Activated T-cell treated with anti-CD3 and anti-CD28 coated beads, Interleukin-2, amount 50 U/mL, for 24 hours (primary cell): Measurements from ENCODE around the gene CLASP1.
"Not testable (repeated sequence)": the region's sequence is repeated elsewhere in the genome, so short reads cannot be mapped to it uniquely, and the experiment has no call there.

ENCODE experiments used
- DNase-seq: peaks from one replicate; pipeline ENCODE4 v3.0.0-alpha.2; 2020
- H3K27ac Mint-ChIP-seq: 2 replicates; pipeline ENCODE4 v1.8.0; 2020; ENCODE audit warnings: mild to moderate bottlenecking, mixed read lengths
- H3K27me3 Mint-ChIP-seq: 2 replicates; pipeline ENCODE4 v1.8.0; 2020; ENCODE audit warnings: mixed read lengths
- H3K36me3 Mint-ChIP-seq: 2 replicates; pipeline ENCODE4 v1.8.0; 2020; ENCODE audit warnings: low read depth, mixed read lengths
- H3K4me1 Mint-ChIP-seq: 2 replicates; pipeline ENCODE4 v1.8.0; 2020; ENCODE audit warnings: low read depth, mixed read lengths
- H3K4me3 Mint-ChIP-seq: 2 replicates; pipeline ENCODE4 v1.8.0; 2020; ENCODE audit warnings: mild to moderate bottlenecking, moderate library complexity, mixed read lengths
- H3K9me3 Mint-ChIP-seq: 2 replicates; pipeline ENCODE4 v1.8.0; 2020; ENCODE audit warnings: mixed read lengths

The CLASP1 gene

DNA sequence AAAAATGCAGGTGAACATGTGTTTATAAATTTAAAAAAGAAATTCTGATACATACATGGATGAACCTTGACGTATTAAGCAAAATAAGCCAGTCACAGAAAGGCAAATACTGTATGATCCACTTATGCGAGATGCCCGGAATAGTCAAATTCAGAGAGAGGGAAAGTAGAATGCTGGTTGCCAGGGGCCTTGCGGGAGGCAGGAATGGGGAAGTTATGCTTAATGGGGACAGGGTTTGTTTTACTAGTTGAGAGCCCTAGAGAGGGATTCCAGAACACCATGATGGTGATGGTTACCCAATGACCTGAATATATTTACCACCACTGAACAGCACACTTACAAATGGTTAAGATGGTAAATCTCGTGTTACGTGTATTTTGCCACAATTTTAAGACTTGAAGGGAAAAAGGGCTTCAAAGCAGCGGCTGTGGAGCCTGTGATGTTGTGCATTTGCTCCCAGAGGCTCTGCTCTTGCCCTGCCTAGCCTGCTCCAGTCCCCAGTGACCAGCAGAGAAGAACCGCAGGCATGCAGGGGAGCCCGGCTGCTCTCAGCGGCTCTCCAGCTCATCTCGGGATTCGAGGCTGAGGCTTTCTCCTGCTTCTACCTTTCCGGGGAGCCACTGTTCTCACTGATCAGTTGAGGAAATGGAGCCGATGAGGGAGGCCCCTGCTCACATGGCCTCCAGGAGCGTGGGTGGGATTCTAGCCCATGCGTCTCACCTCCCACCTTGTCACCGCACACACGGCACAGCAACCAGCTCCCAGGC is 312.6 kb downstream of the CLASP1 start:
- Mint-ChIP-seq H3K27ac (no peak overlapping the region), H3K4me3 (no peak overlapping the region), H3K27me3 (no peaks in the 10 kb centered on the region), H3K9me3 (no peaks in the 10 kb centered on the region), H3K4me1 (no peaks in the 10 kb centered on the region), H3K36me3 (peaks cover 45% of the 10 kb centered on the region)
- no peak for DNase-seq

DNA sequence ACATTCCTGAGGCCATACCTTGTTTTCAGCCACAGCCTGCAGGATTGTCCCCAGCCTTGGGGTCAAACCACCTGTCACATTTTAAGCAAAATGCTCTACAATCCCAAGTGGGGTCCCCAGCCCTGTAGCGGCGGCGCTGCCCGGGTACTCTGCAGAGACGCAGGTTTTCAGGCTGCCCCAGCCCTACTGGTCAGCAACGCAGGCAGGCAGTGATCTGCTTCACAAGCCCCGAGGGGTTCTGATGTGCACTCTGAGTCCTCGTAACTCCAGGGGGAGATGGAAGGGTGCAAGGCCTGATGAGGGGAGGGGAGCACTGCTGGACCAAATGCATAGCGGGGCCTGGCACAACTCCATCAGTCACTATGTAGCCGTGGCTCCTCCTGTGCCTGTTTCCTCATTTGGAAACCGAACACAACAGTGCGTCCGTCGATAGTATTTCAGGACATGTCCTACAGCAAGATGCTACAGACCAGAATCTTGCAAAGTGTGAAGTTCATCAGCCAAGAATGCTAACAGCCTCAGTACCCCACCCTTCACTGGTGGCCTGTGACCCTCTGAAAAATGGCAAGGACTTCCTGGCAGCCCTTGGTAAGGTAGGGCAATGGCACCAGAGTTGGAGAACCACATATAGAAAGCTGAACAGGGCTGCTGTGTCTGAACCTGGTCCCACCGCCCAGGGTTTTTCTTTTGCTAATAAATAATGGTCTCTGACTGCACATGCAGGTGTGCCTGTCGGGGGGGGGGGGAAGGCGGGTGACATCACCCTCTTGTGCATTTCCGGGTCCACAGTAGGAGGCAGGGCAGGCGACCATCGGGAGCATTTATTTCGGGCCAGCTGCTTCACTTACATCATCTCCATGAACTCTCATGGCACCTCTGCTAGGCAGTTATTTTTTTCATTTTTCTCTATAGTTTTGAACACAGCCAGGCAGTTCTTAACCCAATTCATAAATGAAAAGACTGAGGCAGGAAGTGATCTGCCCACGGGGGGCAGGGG is 313.7 kb downstream of the CLASP1 start:
- no peaks in the 10 kb centered on the region for H3K4me1 Mint-ChIP-seq
- H3K36me3 Mint-ChIP-seq: peaks cover 34% of the 10 kb centered on the region
- peaks cover 3% of the 10 kb centered on the region for H3K27me3 Mint-ChIP-seq
- H3K4me3 Mint-ChIP-seq: no peak overlapping the region
- no peaks in the 10 kb centered on the region for H3K9me3 Mint-ChIP-seq
- DNase-seq: no peak
- H3K27ac Mint-ChIP-seq: no peak overlapping the region

DNA sequence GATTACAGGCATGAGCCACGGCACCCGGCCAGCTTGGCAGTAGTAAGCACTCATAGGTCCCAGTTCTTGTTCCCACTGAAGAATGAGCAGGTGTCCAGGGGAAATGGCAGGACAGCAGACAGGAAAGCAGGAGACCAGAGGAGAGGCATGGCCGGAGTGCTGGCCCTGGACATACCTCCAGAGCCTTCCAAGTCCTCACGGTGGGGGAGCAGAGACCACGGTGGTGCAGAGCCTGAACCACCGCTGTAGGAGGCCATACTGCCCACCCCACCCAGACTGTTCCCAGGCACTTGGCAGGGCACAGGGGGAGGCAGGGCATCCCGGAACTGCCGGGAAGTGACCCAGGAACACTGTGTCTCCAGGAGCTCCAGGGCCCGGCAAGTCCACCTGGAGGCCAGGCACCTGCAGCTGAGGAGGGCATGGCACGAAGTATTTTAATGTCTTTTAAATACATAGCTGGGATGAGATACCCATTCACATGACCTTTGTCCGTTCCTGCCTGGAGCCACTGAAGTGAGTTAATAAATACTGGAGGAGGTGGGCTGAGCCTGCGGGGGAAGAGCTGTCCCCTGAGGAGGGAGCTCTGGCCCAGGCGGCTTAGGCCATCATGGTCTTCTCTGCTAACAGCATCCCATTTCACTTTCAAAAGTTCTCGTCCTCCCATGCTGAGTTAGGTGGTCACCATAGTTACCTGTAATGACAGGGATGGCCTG is 314.5 kb downstream of the CLASP1 start:
- Mint-ChIP-seq H3K4me1 (no peaks in the 10 kb centered on the region), H3K27ac (peak overlapping the region; percentile 23), H3K9me3 (no peaks in the 10 kb centered on the region), H3K36me3 (peaks cover 25% of the 10 kb centered on the region), H3K4me3 (no peak overlapping the region), H3K27me3 (peaks cover 5% of the 10 kb centered on the region)
- no peak for DNase-seq

DNA sequence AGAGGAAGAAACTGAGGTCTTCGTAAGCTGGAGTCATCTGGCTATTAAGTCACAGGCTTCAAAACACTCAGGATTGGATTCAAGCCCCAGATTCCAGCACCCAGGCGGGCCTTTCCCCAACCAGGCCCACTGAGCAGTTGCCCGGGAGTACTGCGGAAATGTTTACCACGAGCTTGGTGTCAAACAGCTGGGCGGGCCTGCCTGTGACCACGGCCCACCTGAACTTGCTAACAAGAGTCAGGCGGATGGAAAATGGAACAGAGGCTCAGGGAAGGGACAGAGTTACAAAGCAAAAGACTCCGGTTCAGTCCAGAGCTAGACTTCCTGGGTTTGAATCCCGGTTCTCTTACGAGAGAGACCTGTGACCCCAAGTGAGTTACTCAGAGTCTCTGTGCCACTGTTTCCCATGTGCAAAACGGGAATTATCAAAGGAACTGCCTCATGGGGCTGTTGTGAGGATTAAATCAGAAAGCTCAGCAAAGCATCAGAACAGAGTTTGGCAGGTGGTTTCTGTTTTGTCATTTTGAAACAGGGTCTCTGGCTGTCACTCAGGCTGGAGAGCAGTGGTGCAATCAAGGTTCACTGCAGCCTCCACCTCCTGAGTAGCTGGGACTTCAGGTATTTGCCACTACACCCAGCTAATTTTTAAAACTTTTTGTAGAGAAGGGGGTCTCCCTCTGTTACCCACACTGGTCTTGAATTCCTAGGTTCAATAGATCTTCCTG is 315.3 kb downstream of the CLASP1 start:
- DNase-seq: no peak
- H3K36me3 Mint-ChIP-seq: peaks cover 18% of the 10 kb centered on the region
- no peaks in the 10 kb centered on the region for H3K9me3 Mint-ChIP-seq
- no peaks in the 10 kb centered on the region for H3K4me1 Mint-ChIP-seq
- H3K4me3 Mint-ChIP-seq: no peak overlapping the region
- H3K27me3 Mint-ChIP-seq: peaks cover 9% of the 10 kb centered on the region
- peak overlapping the region; percentile 23 for H3K27ac Mint-ChIP-seq

DNA sequence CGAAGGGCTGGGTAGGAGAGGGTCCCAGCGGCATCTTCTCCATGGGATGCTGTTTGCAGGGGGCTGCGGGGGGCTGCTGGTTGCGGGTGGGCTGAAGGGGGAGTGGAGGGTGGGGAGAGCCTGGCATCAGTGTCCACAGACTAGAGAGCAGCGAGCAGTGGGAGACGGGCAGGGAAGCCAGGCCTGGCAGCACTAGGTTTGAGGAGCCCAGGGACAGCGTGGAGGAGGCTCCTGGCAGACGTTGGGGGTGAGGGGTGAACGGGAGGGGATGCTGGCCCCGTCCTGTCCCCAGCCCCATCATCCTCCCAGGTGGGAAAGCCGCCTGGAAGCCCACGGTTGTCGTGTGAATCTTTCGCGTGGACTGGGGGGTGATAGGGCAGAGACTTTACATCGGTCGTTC is 316.0 kb downstream of the CLASP1 start:
- no peak overlapping the region for H3K4me3 Mint-ChIP-seq
- H3K9me3 Mint-ChIP-seq: no peaks in the 10 kb centered on the region
- H3K27ac Mint-ChIP-seq: no peak overlapping the region
- peaks cover 9% of the 10 kb centered on the region for H3K27me3 Mint-ChIP-seq
- H3K36me3 Mint-ChIP-seq: peaks cover 10% of the 10 kb centered on the region
- no peaks in the 10 kb centered on the region for H3K4me1 Mint-ChIP-seq
- DNase-seq: no peak

DNA sequence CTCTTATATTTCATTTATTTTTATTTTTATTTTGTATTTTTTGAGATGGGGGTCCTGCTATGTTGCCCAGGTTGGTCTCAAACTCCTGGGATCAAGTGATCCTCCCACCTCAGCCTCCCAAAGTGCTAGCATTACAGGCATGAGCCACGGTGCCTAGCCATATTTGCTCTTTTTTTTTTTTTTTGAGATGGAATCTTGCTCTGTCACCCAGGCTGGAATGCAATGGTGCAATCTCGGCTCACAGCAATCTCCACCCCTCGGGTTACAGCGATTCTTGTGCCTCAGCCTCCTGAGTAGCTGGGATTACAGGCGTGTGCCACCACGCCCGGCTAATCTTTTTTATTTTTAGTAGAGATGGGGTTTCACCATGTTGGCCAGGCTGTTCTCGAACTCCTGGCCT is 317.9 kb downstream of the CLASP1 start:
- H3K4me1 Mint-ChIP-seq, H3K27ac Mint-ChIP-seq, H3K27me3 Mint-ChIP-seq, DNase-seq, H3K9me3 Mint-ChIP-seq, H3K4me3 Mint-ChIP-seq, H3K36me3 Mint-ChIP-seq: not testable (repeated sequence)

DNA sequence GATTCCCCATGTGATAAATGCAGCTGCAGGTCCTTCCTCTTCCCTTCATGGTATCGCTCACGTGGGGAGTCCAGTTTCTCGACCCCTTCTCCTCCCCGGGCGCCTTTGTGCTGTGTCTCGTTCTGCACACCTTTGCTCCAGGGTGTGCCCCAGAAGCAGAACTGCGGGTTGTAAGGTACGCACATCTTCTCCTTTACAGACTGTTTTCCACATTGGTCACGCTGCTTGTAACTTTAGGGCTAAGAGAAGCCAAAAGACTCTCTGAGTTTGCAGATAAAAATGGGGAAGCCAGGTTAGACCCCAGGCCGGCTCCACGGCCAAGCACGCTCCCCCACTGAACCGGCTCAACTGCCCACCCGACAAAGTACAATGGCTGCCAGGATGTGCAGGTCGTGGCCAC is 318.3 kb downstream of the CLASP1 start:
- Mint-ChIP-seq H3K4me1 (no peaks in the 10 kb centered on the region), H3K36me3 (no peaks in the 10 kb centered on the region), H3K4me3 (no peak overlapping the region), H3K27ac (peak overlapping the region; percentile 11), H3K27me3 (peaks cover 9% of the 10 kb centered on the region), H3K9me3 (no peaks in the 10 kb centered on the region)
- no peak for DNase-seq

DNA sequence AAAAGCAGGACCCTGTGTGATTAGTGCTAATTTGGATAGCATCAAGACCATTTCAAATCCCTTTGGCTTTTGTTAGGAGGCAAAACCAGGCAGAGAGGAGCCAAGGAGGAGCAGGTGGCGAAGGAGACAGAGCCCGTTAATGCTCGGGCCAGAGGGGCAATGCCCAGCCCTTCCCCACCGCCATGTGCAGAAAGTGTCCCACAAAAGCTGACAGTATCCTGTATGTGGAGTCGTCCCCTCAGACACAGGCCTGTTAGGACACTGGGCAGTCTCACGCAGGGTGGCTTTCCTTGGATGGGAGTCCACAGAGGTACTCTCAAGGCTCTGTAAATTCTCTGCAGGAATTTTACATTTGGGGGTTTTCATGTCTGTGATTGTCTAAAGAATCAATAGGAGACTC is 319.5 kb downstream of the CLASP1 start:
- no peaks in the 10 kb centered on the region for H3K4me1 Mint-ChIP-seq
- H3K36me3 Mint-ChIP-seq: no peaks in the 10 kb centered on the region

DNA sequence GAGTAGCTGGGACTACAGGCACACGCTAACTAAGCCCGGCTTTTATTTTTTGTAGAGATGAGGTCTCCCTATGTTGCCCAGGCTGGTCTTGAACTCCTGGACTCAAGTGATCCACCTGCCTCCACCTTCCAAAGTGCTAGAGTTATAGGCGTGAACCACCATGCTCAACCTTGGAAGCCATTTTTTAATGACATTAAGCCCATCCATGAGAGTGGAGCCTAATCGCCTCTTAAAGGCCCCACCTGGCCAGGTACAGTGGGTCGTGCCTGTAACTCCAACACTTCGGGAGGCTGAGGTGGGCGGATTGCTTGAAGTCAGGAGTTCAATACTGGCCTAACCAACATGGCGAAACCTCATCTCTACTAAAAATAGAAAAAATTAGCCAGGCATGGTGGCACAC is 322.6 kb downstream of the CLASP1 start:
- DNase-seq: no peak
- no peaks in the 10 kb centered on the region for H3K4me1 Mint-ChIP-seq
- no peak overlapping the region for H3K4me3 Mint-ChIP-seq
- H3K36me3 Mint-ChIP-seq: no peaks in the 10 kb centered on the region
- no peaks in the 10 kb centered on the region for H3K9me3 Mint-ChIP-seq
- no peak overlapping the region for H3K27ac Mint-ChIP-seq
- H3K27me3 Mint-ChIP-seq: peaks cover 18% of the 10 kb centered on the region

More for the DNA sequence above, 319.5 kb downstream of the CLASP1 start:
- peaks cover 16% of the 10 kb centered on the region for H3K27me3 Mint-ChIP-seq
- DNase-seq: no peak
- no peak overlapping the region for H3K4me3 Mint-ChIP-seq
- H3K9me3 Mint-ChIP-seq: no peaks in the 10 kb centered on the region
- H3K27ac Mint-ChIP-seq: no peak overlapping the region

DNA sequence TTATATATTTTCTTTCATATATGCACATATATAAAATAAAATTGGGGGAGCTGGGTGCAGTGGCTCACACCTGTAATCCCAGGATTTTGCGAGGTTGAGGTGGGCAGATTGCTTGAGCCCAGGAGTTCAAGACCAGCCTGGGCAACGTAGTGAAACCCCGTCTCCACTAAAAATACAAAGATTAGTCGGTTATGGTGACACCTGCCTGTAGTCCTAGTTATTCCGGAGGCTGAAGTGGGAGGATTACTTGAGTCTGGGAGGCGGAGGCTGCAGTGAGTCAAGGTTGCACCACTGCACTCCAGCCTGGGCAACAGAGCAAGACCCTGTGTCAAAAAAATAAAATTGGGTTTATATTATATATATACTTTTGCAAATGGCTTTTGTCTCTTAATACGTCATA is 324.7 kb downstream of the CLASP1 start:
- no peak for DNase-seq
- Mint-ChIP-seq H3K4me1 (no peaks in the 10 kb centered on the region), H3K27ac (no peak overlapping the region), H3K9me3 (no peaks in the 10 kb centered on the region), H3K27me3 (peaks cover 15% of the 10 kb centered on the region), H3K4me3 (no peak overlapping the region), H3K36me3 (no peaks in the 10 kb centered on the region)

DNA sequence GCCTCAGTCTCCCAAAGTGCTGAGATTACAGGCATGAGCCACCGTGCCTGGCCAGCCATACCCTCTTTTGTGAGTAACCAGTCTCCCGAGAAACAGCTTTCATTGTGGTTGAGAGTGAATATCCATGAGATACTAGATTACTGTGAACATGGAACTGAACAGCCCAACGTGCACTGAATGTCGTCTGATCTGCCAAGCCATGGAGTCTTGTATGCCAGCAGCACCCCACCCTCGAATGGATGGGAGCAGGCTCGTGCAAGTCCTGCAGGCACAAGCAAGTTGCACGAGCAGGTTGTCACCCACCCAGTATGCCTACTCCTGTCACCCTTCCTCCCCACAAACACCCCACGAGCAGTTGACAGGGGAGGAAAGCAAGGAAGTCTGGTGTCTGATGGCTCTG is 327.8 kb downstream of the CLASP1 start:
- Mint-ChIP-seq H3K4me3 (no peak overlapping the region), H3K36me3 (no peaks in the 10 kb centered on the region), H3K27ac (no peak overlapping the region), H3K27me3 (peaks cover 12% of the 10 kb centered on the region), H3K9me3 (no peaks in the 10 kb centered on the region), H3K4me1 (no peaks in the 10 kb centered on the region)
- DNase-seq: no peak

DNA sequence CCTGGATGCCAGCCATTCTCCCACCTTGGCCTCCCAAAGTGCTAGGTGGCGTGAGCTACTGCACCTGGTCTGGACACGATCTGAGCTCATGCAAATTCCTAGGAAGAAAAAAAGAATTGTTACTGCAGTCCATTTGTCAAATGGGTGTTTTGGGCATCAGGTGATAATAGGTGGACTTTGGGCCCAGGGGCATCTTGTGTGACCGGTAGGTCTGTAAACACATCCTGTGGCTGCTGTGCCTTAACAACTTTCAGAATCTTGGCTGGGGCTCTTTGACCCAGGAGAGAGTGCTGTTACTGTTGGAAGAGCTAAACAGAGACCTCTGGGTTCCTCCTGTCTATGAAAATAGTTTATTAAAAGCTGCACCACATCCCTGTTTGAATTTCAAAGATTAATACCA is 329.3 kb downstream of the CLASP1 start:
- Mint-ChIP-seq H3K9me3 (no peaks in the 10 kb centered on the region), H3K4me3 (no peak overlapping the region), H3K27me3 (peaks cover 6% of the 10 kb centered on the region), H3K4me1 (no peaks in the 10 kb centered on the region), H3K36me3 (no peaks in the 10 kb centered on the region), H3K27ac (no peak overlapping the region)
- DNase-seq: no peak

DNA sequence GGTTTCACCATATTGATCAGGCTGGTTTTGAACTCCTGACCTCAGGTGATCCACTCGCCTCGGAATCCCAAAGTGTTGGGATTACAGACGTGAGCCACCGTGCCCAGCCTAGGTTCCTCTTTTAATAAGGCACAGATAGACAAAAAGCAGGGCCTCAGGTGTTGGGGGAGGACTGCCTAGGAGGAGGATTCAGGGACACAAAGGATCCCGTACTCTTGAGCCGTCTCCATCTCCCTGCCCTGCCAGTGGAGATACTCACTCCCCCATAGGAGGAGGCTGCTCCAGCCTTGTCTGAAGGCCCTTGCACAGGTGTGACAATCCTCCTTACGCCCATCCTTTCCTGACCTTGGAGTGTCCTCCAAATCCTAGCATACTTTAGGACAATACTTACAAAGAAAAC is 332.3 kb downstream of the CLASP1 start:
- no peaks in the 10 kb centered on the region for H3K9me3 Mint-ChIP-seq
- H3K27ac Mint-ChIP-seq: no peak overlapping the region
- DNase-seq: no peak
- H3K4me3 Mint-ChIP-seq: no peak overlapping the region
- H3K4me1 Mint-ChIP-seq: no peaks in the 10 kb centered on the region
- no peaks in the 10 kb centered on the region for H3K36me3 Mint-ChIP-seq
- peaks cover 3% of the 10 kb centered on the region for H3K27me3 Mint-ChIP-seq

DNA sequence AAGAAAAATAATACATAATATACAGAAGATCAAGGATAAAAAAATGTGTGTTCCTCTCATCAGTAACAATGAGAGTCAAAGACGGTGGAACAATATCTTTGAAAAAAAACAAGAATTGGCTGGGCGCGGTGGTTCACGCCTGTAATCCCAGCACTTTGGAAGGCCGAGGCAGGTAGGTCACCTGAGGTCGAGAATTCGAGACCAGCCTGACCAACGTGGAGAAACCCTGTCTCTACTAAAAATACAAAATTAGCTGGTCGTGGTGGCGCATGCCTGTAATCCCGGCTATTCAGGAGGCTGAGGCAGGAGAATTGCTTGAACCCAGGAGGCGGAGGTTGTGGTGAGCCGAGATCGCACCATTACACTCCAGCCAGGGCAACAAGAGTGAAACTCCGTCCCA is 335.6 kb downstream of the CLASP1 start:
- H3K27me3 Mint-ChIP-seq, H3K4me3 Mint-ChIP-seq, H3K9me3 Mint-ChIP-seq, H3K36me3 Mint-ChIP-seq, H3K27ac Mint-ChIP-seq, H3K4me1 Mint-ChIP-seq, DNase-seq: not testable (repeated sequence)
